ENCODE measurements around the gene KCNN3. TPM values are rescaled to one million over a fixed set of nuclear protein-coding genes. Genes with fewer than 3 reads are reported as not detected.
"Not testable (repeated sequence)": the region's sequence is repeated elsewhere in the genome, so short reads cannot be mapped to it uniquely, and the experiment has no call there.

Gene KCNN3
- total and polyA plus RNA-seq, 4 donors = 0.47 to 4.9 (median 1.9) TPM

DNA sequence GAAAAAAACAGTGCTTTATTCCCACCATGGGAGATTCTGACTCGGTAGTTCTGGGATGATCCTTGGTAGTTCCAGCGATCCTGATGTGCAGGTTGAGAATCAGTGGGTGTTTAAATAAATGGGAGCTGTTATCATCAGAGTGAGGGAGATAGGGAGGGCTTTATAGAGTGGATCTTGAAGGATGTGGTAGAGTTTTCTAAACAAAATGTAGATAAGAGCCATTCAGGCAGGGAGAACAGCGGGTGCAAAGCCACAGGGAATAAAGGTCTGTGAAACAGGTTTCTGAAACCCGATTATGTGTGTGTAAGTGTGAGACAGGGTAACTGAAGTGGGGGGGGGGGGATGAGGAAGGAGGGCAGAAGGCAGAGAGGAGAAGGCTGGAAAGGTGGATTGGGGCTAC lies 186.3 kb downstream of the KCNN3 start:
- ATAC-seq (ENCODE audit: insufficient read depth, low FRiP score) = no peak
- Histone ChIP-seq H3K4me1 (ENCODE audit: control insufficient read depth in 5 of 5, insufficient read depth in 5 of 5, low read length in 5 of 5) (no peaks in the 10 kb centered on the region), H3K36me3 (ENCODE audit: control insufficient read depth in 4 of 4, insufficient read depth in 4 of 4, low read length in 4 of 4) (no peaks in the 10 kb centered on the region), H3K9ac (ENCODE audit: insufficient read depth in 1 of 2, low read length in 2 of 2) (no peak overlapping the region), H3K27ac (ENCODE audit: low read depth in 1 of 2, low read length in 1 of 2) (no peak overlapping the region), H3K4me3 (no peak overlapping the region), H3K27me3 (ENCODE audit: control insufficient read depth in 3 of 3, insufficient read depth in 3 of 3, low read length in 2 of 3) (peaks cover 0 to 6% (median 3%) of the 10 kb centered on the region in 3 donors), H3K9me3 (ENCODE audit: control insufficient read depth in 4 of 4, insufficient read depth in 3 of 4, low read length in 3 of 4) (peaks cover 0 to 6% (median 0%) of the 10 kb centered on the region in 4 donors)
- DNase-seq = no peak
- WGBS, 2 donors = 54 to 67% methylated on average over 4 of the region's 4 CpGs
- TF ChIP-seq, protein P1, sequence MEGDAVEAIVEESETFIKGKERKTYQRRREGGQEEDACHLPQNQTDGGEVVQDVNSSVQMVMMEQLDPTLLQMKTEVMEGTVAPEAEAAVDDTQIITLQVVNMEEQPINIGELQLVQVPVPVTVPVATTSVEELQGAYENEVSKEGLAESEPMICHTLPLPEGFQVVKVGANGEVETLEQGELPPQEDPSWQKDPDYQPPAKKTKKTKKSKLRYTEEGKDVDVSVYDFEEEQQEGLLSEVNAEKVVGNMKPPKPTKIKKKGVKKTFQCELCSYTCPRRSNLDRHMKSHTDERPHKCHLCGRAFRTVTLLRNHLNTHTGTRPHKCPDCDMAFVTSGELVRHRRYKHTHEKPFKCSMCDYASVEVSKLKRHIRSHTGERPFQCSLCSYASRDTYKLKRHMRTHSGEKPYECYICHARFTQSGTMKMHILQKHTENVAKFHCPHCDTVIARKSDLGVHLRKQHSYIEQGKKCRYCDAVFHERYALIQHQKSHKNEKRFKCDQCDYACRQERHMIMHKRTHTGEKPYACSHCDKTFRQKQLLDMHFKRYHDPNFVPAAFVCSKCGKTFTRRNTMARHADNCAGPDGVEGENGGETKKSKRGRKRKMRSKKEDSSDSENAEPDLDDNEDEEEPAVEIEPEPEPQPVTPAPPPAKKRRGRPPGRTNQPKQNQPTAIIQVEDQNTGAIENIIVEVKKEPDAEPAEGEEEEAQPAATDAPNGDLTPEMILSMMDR (IDR thresholded peaks at IDR 0.05; ENCODE audit: control extremely low read depth, extremely low read depth) = no peak

DNA sequence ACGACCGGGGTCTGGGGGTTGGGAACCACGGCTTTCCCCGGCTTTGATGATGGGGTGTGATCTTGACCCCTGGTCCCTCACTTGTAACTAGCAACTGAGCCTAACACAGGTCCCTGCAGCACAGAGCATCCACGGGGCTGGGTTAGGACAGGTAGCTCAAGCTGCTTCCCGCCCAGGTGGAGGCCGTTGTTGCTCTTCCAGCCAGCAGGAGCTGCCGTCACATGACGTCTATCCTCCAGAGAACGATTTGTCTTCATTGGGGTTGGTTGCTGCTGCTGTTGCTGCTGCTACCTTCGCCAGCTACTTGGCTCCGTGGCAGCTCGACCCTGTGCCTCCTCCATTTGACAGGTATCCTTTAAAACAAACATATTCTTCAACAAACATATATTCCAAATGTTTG lies 187.8 kb downstream of the KCNN3 start:
- Histone ChIP-seq H3K9me3 (ENCODE audit: control insufficient read depth in 4 of 4, insufficient read depth in 3 of 4, low read length in 3 of 4) (peaks cover 0 to 6% (median 0%) of the 10 kb centered on the region in 4 donors), H3K27ac (ENCODE audit: low read depth in 1 of 2, low read length in 1 of 2) (no peak overlapping the region), H3K9ac (ENCODE audit: insufficient read depth in 1 of 2, low read length in 2 of 2) (no peak overlapping the region), H3K27me3 (ENCODE audit: control insufficient read depth in 3 of 3, insufficient read depth in 3 of 3, low read length in 2 of 3) (peaks cover 0 to 6% (median 0%) of the 10 kb centered on the region in 3 donors), H3K4me1 (ENCODE audit: control insufficient read depth in 5 of 5, insufficient read depth in 5 of 5, low read length in 5 of 5) (no peaks in the 10 kb centered on the region), H3K4me3 (no peak overlapping the region), H3K36me3 (ENCODE audit: control insufficient read depth in 4 of 4, insufficient read depth in 4 of 4, low read length in 4 of 4) (no peaks in the 10 kb centered on the region)
- ATAC-seq (ENCODE audit: insufficient read depth, low FRiP score) (no peak), DNase-seq (no peak)
- WGBS, 2 donors = 71 to 73% methylated on average over 13 of the region's 13 CpGs
- TF ChIP-seq, protein P1 (IDR thresholded peaks at IDR 0.05; ENCODE audit: control extremely low read depth, extremely low read depth) = no peak

DNA sequence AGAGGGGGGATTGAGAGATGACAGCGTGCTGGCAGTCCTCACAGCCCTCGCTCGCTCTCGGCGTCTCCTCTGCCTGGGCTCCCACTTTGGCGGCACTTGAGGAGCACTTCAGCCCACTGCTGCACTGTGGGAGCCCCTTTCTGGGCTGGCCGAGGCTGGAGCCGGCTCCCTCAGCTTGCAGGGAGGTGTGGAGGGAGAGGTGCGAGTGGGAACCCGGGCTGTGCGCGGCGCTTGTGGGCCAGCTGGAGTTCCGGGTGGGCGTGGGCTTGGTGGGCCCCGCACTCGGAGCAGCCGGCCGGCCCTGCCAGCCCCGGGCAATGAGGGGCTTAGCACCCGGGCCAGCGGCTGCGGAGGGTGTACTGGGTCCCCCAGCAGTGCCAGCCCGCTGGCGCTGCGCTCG lies 192.2 kb downstream of the KCNN3 start:
- not testable (repeated sequence) for H3K27ac ChIP-seq (ENCODE audit: low read depth in 1 of 2, low read length in 1 of 2); ATAC-seq (ENCODE audit: insufficient read depth, low FRiP score); H3K36me3 ChIP-seq (ENCODE audit: control insufficient read depth in 4 of 4, insufficient read depth in 4 of 4, low read length in 4 of 4); H3K4me1 ChIP-seq (ENCODE audit: control insufficient read depth in 5 of 5, insufficient read depth in 5 of 5, low read length in 5 of 5); H3K9me3 ChIP-seq (ENCODE audit: control insufficient read depth in 4 of 4, insufficient read depth in 3 of 4, low read length in 3 of 4); H3K4me3 ChIP-seq; H3K9ac ChIP-seq (ENCODE audit: insufficient read depth in 1 of 2, low read length in 2 of 2); H3K27me3 ChIP-seq (ENCODE audit: control insufficient read depth in 3 of 3, insufficient read depth in 3 of 3, low read length in 2 of 3); DNase-seq
- 96 to 98% methylated on average over 14 to 25 of the region's 27 CpGs for WGBS, 2 donors

DNA sequence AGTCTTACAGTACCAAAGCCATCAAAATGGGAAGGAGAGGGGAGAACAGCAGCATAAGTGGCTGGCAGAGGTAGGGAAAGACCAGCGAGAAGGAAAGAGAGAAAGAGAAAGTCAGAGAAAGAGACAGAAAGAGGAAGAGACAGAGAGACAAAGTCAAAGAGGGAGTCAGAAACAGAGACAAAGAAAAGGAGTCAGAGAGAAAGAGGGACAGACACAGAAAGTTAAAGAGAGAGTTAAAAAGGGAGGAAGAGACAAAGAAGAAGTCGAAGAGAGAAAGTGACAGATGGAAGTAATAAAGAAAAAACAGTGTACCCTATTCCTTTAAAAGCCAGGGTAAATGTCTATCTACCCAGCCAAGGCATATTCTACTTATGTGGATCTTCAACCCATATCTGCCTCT lies 193.2 kb downstream of the KCNN3 start:
- not testable (repeated sequence) for H3K9me3 ChIP-seq (ENCODE audit: control insufficient read depth in 4 of 4, insufficient read depth in 3 of 4, low read length in 3 of 4); H3K36me3 ChIP-seq (ENCODE audit: control insufficient read depth in 4 of 4, insufficient read depth in 4 of 4, low read length in 4 of 4); H3K27me3 ChIP-seq (ENCODE audit: control insufficient read depth in 3 of 3, insufficient read depth in 3 of 3, low read length in 2 of 3); H3K27ac ChIP-seq (ENCODE audit: low read depth in 1 of 2, low read length in 1 of 2); DNase-seq; H3K9ac ChIP-seq (ENCODE audit: insufficient read depth in 1 of 2, low read length in 2 of 2); H3K4me1 ChIP-seq (ENCODE audit: control insufficient read depth in 5 of 5, insufficient read depth in 5 of 5, low read length in 5 of 5); ATAC-seq (ENCODE audit: insufficient read depth, low FRiP score); H3K4me3 ChIP-seq
- WGBS, 2 donors = 58 to 84% methylated on average over 2 of the region's 2 CpGs

DNA sequence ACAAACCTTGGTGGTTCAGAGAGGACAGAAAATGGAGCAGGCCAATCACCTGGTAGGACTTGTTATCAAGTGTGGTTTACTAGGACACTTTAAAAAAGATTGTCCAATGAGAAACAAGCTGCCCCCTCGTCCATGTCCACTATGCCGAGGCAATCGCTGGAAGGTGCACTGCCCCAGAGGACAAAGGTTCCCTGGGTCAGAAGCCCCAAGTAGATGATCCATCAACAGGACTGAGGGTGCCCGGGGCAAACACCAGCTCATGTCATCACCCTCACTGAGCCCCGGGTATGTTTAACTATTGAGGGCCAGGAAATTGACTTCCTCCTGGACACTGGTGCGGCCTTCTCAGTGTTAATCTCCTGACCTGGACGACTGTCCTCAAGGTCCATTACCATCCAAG lies 195.6 kb downstream of the KCNN3 start:
- not testable (repeated sequence) for H3K9me3 ChIP-seq (ENCODE audit: control insufficient read depth in 4 of 4, insufficient read depth in 3 of 4, low read length in 3 of 4); H3K27me3 ChIP-seq (ENCODE audit: control insufficient read depth in 3 of 3, insufficient read depth in 3 of 3, low read length in 2 of 3); H3K27ac ChIP-seq (ENCODE audit: low read depth in 1 of 2, low read length in 1 of 2); H3K4me3 ChIP-seq; H3K36me3 ChIP-seq (ENCODE audit: control insufficient read depth in 4 of 4, insufficient read depth in 4 of 4, low read length in 4 of 4); DNase-seq; ATAC-seq (ENCODE audit: insufficient read depth, low FRiP score); H3K9ac ChIP-seq (ENCODE audit: insufficient read depth in 1 of 2, low read length in 2 of 2); H3K4me1 ChIP-seq (ENCODE audit: control insufficient read depth in 5 of 5, insufficient read depth in 5 of 5, low read length in 5 of 5)
- WGBS, 2 donors = 66 to 82% methylated on average over 7 of the region's 7 CpGs

DNA sequence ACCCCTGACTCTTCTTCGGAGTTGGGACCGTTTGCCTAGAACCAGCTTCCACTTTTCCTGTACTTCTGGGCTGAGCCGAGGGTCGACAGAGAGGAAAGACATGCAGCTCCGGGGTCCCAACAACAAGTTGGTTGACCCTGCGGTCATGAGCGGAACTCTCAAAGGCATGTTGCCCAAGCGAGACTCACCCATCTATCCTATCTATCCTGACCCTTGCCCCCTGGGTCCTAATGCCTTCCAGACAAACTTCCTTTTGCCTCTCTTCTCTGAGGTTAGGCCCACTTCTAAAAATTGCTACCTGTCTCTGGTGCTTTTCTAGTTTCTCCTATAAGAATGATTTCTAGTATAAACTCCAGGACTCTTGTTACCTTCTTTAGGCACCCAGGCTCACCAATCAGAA lies 197.8 kb downstream of the KCNN3 start:
- H3K4me3 ChIP-seq; ATAC-seq (ENCODE audit: insufficient read depth, low FRiP score); H3K27ac ChIP-seq (ENCODE audit: low read depth in 1 of 2, low read length in 1 of 2); H3K36me3 ChIP-seq (ENCODE audit: control insufficient read depth in 4 of 4, insufficient read depth in 4 of 4, low read length in 4 of 4); DNase-seq; H3K27me3 ChIP-seq (ENCODE audit: control insufficient read depth in 3 of 3, insufficient read depth in 3 of 3, low read length in 2 of 3); H3K9me3 ChIP-seq (ENCODE audit: control insufficient read depth in 4 of 4, insufficient read depth in 3 of 4, low read length in 3 of 4); H3K4me1 ChIP-seq (ENCODE audit: control insufficient read depth in 5 of 5, insufficient read depth in 5 of 5, low read length in 5 of 5); H3K9ac ChIP-seq (ENCODE audit: insufficient read depth in 1 of 2, low read length in 2 of 2): not testable (repeated sequence)
- 85 to 86% methylated on average over 8 of the region's 8 CpGs for WGBS, 2 donors

DNA sequence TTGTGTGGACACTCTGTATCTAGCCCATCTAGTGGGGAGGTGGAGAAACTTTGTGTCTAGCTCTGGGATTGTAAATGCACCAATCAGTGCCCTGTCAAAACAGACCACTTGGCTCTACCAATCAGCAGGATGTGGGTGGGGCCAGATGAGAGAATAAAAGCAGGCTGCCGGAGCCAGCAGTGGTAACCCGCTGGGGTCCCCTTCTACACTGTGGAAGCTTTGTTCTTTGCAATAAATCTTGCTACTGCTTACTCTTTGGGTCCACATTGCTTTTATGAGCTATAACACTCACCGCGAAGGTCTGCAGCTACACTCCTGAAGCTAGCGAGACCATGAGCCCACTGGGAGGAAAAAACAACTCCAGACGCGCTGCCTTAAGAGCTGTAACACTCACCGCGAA lies 198.7 kb downstream of the KCNN3 start:
- H3K9me3 ChIP-seq (ENCODE audit: control insufficient read depth in 4 of 4, insufficient read depth in 3 of 4, low read length in 3 of 4); H3K27me3 ChIP-seq (ENCODE audit: control insufficient read depth in 3 of 3, insufficient read depth in 3 of 3, low read length in 2 of 3); ATAC-seq (ENCODE audit: insufficient read depth, low FRiP score); H3K4me1 ChIP-seq (ENCODE audit: control insufficient read depth in 5 of 5, insufficient read depth in 5 of 5, low read length in 5 of 5); H3K27ac ChIP-seq (ENCODE audit: low read depth in 1 of 2, low read length in 1 of 2); H3K4me3 ChIP-seq; H3K9ac ChIP-seq (ENCODE audit: insufficient read depth in 1 of 2, low read length in 2 of 2); DNase-seq; H3K36me3 ChIP-seq (ENCODE audit: control insufficient read depth in 4 of 4, insufficient read depth in 4 of 4, low read length in 4 of 4): not testable (repeated sequence)
- 88% methylated on average over 9 of the region's 9 CpGs for WGBS, 2 donors

Data from lung (tissue), 12 donors.